AG08396 (cell line): ENCODE measurements around the gene RARRES1.
A peak's percentile ranks its signal among the peaks of the same experiment; 100 is the strongest.

Experiments used
- DNase-seq: peaks from one replicate; pipeline ENCODE4 v3.0.0; 2012; ENCODE audit warnings: low spot score, mixed read lengths

The RARRES1 gene, protein sequence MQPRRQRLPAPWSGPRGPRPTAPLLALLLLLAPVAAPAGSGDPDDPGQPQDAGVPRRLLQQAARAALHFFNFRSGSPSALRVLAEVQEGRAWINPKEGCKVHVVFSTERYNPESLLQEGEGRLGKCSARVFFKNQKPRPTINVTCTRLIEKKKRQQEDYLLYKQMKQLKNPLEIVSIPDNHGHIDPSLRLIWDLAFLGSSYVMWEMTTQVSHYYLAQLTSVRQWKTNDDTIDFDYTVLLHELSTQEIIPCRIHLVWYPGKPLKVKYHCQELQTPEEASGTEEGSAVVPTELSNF

DNA sequence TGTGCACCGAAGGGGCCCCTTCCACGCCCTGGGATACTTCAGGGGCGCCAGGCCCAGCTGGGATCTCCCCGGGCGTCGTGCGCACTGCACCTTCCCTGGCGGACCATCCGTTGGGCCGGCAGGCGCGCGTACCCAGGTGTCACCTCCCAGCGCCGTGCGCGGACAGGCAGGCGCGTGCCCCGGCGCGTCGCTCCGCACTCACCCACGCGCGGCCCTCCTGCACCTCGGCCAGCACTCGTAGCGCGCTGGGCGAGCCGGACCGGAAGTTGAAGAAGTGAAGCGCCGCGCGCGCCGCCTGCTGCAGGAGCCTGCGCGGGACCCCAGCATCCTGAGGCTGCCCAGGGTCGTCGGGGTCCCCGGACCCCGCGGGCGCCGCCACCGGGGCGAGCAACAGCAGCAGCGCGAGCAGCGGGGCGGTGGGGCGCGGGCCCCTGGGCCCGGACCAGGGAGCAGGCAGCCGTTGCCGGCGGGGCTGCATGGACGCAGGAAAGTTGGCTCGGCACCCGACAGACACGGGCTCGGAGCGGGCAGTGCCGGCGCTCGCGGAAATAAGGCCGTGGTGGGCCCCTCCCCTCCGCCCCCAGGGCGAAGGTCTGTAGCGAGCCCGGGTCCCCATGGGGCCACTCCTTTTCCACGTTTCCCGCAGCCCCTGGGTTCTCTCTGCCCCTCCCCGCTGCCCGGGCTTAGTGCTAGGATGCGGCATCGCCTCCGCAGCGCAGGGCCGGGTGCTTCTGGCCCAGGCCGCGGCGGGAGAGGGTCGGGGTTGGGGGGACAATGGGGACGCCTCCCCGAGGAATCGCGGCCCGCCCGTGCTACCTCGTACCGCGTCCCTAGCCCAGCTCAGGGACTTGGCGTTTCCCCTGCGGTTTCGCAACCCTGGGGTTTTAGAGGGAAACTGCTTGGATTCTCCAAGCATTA is at the start of gene RARRES1:
RARRES1 (minus strand) TSS at position 520 of the 918 bp plus-strand sequence; CDS start at position 478, 42 bp downstream.
- DNase-seq, result peak; percentile 80

DNA sequence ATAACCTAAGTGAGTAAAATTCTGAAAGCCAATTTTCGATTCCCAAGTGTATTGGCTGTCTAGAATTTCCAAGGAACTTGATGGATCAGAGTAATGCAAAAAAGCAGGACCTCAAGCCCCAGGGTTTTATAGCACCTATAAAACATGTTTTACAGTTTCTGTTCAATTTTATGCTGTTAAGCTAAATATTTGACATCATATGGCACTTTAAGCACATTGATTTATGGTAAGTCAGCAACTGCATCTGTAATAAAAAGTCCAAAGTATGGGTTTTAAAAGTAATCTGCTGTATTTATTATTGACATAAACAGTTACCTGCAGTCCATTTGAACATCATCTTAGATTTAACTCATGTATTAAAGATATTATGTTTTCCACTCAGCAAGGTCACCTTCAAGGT is 49.6 kb upstream of the RARRES1 start:
- DNase-seq, result no peak

DNA sequence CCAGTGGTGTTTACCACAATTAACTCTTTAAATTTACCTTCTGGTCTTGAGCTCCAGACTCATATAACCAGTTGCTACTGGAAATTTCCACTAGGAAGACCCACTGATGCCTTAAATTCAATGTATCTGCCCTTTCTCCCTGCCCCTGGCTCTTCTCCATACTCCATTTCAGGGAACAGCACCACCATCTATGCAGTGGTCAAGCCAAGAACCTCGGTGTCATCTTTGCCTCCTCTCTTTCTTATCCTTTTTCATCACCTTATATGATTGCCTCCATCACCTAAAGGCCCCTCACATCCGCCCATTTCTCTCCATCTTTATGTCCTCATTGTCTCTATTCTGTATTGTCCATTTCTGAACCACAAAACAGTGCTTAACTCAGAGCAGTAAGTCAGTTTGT is 48.9 kb upstream of the RARRES1 start:
- DNase-seq, result no peak

DNA sequence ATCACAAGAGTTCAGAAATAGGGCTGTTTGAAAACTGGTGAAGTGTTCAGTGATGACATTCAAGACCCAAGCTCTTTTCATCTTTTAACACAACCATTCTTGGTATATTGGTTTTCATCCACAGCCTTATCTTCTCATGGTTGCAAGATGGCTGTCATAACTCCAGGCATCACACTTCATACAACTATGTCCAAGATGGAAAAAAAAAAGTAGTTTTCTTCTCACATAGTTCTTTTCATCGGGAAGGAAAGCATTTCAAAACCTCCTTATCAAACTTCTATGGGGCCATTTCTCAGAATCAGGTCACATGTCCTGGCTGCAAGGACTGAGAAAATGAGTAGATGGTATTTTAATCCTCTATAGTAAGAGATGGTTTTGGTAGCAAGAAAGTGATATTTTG is 48.5 kb upstream of the RARRES1 start:
- no peak for DNase-seq

DNA sequence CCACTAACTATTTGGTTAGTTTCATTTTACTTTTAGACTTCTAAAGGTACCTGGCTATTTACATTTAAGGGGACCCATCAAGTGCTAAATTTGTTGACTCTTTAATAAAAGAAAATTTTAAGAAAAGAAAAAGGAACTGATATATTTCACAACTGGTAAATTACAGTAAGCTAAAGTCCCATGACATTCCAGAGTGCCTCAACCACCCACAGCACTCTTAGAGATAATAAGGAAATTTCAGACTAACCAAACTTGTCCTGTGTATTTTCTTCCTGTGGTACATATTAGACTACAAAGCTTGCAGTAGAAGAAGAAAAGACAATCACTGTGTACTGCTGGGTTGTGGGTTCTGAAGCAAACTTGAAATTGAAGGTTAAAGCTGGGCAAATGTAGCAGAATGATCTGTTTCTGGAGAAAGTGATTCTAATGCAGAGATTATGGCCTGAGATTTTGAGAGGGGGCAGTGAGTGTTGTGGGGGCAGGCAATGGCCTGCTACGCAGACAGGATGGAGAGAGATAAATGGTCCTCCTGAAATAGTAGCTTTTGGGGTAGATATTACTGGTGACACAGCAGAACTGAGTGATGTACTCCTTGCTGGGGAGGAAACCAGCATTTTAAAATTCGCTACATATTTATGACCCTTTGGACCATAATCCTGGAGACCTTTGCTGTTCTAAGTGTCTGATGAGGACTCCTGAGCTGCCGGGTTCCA is 45.1 kb upstream of the RARRES1 start:
- DNase-seq, result no peak

DNA sequence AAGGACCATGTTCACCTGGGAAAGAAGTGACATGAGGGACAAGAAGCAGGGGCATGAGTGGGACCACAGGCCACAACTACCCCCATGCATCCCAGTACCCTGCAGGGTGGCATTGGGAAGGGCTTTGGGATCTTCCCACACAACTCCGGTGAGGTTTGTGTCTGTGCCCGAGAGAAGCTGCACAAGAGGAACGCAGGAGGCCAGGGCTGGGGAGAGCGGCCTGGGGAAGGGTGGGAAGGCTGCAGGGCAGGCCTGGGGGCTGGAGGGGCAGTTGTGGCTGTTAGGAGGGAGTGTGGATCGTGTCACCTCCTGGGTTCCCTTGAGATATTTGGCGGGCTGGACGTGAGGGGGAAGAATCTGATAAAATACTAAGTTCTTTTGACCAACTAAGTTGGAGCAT is 44.3 kb upstream of the RARRES1 start:
- DNase-seq, result no peak

DNA sequence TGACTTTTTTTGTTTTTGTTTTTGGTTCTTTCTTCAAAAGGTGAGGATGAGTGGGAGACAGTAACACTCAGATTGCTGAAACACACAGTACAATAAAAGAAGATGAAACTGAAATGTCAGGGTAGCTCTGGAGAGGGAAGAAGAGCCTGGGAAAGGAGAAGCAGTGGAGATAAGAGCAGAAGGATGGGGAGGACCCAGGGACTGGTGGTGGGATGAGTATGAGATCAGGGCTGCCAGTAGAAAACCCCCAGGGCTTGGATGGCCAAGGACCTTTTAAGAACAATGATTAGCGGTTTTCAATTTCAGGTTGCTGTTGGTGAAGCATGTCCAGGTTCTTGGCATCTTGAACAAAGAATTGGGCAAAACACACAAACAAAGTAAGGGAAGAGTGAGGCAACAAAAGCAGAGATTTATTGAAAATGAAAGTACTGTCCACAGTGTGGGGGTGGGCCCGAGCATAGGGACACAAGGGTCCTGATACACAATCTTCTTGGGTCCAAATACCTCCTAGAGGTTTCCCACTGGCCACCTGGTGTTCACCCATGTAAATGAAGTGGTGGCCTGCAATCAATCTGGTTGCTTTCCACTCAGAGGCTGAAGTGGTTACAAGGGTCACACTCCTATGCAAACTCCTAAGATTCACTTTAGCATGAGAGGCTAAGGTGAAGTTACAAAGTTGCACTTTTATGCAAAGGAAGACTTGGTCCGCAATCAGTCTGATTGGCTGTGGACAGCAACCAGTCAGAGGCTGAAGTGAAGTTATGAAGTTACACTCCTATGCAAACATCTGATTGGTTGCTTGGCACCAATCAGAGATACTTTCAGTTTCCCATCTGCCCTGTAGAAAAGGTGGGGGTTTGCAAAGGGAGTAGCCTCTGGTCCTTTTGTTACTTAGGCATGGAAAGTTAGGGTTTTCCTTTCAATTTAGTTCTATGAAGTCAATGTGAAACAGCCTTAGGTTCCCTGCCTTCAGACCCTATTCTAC is 43.5 kb upstream of the RARRES1 start:
- DNase-seq, result no peak

DNA sequence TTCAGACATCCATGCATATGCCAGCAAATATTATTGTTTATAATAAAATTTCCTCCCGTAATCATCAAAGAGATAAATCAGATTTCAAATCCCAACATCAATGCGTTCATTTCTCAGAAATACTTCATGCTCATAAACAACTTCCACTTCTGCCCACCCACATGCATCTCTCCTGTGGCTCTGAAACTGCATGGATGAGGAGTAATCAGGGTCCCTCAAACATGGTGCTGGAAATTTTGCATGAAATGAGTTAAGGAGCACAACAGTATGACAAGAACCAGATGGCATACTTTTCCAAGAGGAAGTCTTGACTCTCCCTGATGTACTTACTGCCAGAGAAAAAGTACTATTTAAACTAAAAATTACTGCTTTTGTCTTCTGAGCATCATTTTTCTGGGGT is 42.7 kb upstream of the RARRES1 start:
- no peak for DNase-seq

DNA sequence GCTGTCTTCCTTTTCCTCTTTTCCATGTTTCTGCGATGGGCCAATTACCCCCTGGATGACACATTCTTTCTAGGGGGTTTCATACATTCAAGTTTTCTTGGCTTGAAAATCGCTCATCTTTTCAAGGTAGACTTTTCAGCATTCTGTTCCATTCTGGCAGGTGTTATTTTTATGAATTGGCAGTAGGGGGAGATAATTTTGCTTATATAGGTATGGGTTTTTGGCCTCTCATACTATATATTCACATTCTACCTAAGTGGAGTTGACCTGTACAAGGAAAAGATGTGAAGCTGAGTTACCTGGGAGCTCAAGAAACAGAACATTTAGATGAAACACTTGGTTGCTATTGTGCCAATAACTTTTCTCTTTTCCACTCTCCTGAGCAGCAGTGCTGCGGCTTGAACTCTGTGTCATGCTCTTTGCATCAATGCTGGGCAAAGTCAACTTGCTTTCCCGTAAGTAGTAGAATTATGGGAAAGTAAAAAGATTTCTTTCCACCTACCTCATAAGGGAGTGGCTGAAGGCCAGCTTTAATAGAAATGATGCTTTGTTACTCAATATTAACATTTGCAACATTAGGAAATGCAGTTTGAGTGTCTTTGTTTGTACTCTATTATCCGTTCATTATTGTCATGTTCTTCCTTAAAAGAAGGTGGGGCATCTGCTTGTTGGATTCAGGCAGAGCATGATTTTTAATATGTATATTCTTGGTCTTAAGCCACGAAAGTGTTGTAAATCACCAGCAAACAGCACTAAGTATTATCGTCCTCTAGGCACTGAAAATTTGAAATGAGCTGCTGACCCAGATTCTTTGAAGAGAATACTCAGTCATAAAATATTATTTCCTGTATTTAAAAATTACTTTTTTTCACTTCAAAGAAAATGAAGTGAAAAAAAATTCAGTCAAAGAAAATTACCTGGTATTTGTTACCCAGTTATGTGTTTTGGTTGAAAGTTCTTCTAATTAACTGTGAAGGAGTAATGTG is 41.9 kb upstream of the RARRES1 start:
- DNase-seq, result no peak

DNA sequence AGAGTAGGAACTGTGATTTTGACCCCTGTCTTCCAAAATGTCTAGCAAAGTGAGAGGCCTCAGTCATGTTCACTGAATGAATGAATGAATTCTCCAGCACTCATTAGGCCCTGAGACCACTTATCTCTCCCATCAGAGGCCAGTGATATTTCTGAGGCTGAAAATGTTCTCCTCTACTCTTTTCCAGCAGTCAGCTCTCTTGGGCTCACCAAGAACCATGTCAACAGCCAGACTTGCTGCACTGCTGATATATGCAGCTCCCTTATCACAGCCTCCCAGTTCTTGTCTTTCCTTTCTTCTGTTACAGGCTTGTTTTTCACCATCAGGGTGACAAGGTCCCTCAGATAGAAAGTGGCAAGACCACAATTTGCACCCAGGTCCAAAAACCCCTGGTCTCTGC is 40.9 kb upstream of the RARRES1 start:
- DNase-seq, result no peak

DNA sequence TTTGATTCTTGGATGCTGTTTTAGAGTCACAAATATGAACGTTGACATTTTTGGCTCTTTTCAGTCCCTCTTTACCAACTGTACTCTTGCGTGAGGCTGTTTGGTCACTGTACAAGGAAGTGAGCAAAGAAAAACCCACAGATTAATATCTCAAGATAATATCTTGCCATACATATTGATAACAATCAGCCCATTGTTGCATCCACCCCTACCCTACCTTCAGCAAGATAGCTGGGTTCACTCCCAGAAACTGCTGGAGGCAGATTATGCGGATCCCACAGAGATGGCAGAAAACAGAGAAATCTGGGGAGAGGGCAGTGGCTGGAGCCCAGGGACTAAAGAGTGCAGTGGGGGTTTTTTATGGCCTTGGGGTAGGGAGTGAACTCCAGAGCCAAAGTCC is 39.7 kb upstream of the RARRES1 start:
- no peak for DNase-seq

DNA sequence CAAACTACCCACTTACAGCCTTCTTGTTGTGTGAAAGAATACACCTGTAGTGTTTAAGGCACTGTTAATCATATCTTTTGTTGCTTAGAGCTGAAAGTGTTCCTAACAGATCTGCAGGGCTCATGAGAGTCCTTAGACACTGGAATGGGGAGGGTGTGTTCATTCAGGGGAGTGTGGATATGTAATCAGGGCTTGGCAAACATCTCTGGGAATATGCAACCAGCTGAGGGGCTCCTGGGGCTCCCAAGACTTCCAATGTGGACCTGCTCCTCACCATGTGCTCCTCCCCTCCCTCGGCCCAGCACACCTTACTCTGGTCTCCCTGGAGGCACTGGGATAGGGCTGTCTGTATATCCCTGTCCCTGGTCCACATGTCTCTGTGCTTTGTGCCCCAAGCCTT is 39.3 kb upstream of the RARRES1 start:
- DNase-seq, result no peak

DNA sequence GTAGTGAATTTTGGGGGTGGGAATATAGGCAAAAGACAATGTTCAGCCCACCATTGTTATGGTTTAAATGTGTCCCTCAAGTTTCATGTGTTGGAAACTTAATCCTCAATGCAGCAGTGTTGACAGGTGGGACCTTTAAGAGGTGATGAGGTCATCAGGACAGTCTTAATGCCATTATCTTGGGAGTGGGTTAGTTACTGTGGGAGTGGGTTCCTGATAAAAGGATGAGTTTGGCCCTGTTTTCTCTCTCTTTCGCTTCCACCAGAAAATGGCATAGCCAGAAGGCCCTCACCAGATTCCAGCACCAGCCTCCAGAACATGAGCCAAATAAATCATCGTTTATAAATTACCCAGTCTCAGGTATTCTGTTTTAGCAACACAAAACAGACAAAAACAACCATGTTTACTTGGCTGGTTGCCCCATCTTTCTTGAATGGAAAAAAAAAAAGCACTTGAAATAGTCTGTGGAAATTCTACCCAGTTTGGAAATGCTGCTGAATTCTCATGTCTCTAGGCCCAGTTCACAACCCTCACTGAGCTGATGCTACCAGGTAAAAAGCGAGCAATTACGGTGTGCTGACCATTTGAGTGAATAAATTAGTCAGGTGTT is 38.6 kb upstream of the RARRES1 start:
- DNase-seq, result no peak

DNA sequence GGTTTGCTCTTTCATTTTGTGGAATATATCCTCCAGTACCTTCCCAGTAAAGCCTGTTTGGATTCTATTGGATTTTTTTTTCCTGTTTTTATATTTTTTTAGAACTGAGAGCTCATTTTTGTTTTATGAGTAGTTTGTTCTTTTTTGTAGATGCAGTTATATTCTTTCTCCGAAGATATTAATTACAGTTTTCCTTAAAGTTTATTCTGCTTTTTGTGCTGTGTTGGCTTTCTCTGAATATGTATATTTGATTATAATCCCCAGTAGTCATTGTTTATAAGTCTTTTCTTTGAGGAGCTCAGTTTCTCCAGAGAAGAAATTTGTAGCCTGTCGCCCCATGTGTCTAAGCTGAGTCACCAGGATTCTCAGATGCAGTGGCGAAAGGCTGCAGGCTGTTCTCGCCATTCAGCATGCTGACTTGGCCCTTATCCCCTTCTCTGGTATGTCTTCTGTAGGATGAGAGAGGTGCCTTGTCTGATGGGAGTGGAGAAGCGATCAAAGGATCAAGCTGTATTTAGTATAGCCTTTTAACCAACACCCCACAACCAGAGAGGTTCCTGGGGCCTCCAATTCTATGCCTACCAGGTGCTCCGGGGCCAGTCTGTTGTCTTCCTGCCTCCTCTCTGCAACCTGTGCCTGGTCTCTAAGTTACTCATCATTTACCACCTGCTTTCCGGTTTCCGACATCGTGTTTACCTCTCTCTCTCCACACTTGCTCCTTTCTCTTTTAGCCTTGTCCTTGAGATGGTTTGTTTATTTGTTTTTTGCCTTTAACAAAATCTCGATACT is 37.9 kb upstream of the RARRES1 start:
- peak; percentile 60 for DNase-seq

DNA sequence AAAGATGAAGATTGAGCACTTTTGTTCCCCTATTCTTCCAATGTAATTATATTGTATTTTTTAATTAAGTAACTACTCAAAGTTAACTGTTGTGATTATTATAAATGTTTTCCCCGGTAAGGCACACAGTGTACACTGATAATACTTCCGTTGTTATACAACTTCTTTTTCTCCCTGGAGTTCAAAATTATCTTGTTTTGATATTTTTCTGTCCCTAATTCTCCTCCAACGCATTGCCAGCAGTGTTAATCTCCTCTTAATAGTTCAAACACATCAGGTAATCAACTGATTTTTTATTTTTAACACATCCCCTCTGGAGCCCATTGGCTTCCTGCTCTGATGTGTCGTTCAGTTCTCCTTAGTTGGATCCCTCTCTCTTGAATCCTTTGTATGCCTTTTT is 37.3 kb upstream of the RARRES1 start:
- no peak for DNase-seq

DNA sequence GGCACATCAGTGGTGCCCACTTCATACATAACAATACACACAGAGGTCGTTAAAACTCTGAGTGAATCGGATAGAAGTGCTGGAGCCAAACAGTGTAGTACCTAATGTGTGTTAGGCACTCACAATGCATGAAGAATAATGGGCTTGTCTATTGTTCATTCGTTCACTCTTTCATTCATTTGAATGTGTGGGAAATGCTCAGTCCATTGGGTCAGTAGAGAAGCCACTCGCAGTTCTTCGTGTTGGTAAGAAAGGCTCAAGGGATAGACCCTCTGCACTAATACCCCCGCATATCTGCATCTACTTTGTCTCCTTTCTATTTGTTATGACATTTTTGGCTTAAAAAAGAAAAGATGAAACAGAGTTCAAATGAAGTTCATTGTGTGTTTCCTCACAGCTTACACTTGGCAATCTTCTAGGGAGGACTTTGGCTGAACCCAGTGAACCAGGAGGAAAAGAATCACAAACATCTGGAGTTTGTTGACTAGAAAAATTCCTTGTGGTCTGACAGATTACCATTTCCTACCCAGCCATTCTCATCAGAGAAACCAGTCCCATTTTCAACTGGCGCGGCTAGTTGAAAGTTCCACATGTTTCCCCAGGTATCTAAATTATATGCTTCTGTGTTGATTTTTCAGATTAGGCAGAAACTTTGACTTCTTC is 36.8 kb upstream of the RARRES1 start:
- DNase-seq, result peak; percentile 83

DNA sequence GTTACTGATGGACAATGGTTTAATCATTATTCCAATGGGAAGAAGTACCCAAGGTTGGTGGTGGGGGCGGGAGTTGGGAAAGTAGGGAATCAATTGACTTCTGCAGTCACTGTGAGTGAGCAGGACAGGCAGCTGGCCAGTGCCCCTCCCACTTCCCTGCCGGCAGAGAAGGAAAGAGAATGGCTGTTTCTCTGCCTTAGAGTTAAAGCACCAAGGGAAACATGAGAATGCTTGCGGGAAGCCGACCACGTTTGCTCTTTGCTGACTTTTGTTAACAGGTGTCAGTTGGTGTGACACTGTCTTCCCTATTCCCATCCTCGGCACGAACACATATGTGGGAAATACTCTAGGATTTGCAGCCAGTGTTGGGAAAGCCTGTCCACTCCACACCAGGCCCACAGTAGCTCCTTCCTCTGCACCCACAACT is 36.1 kb upstream of the RARRES1 start:
- peak; percentile 56 for DNase-seq

DNA sequence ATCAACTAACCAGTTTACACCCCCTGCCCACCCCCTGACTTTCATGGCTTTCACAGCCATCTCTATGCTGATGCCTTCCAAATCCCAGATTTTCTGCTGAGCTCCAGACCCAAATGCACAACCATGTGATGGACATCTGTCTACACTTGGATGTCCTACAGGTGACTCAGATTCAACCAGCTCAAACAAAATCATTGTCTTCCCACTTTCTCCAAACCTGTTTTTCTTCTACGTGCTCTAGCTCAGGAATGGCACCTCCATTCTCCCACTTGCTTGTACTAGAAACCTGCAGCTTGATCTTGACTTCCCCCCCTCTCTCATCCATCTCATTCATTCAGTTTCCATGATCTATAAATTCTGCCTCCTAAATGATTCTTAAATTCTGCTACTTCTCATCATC is 34.1 kb upstream of the RARRES1 start:
- DNase-seq, result no peak
